Panc1 (cell line): Measurements from ENCODE around the gene DCN. TPM values are rescaled to one million over a fixed set of nuclear protein-coding genes. Genes with fewer than 3 reads are reported as not detected.

Experiments
- ATAC-seq: fragments of 200-7000 bp; cut with Tn5 transposase; 2 replicates; pipeline ENCODE4 v1.9.1; 2020; ENCODE audit warnings: mild to moderate bottlenecking, moderate library complexity
- BruUV-seq: library from RNA; stranded (reverse); fragments of 400-500 nt; replicated peaks from 2 replicates; lab custom pipeline; 2021; lab: Mats Ljungman, UMichigan
- CTCF ChIA-PET: fragments of 300-600 bp; sonication (Branson Sonifier 250); formaldehyde crosslinking; loops from one replicate; lab custom pipeline; 2022; ENCODE audit warnings: antibody characterized with exemption; lab: Charles Lee
- POLR2A ChIA-PET: fragments of 300-600 bp; sonication (Branson Sonifier 250); formaldehyde crosslinking; loops from one replicate; lab custom pipeline; 2022; ENCODE audit warnings: antibody characterized with exemption; lab: Charles Lee
- DNase-seq: peaks from one replicate; pipeline ENCODE4 v3.0.0-alpha.2; 2010; ENCODE audit warnings: low read depth, low spot score
- H3K27ac ChIP-seq: 2 replicates; pipeline ENCODE4 v1.5.1; 2011; ENCODE audit warnings: mild to moderate bottlenecking, low read length, inconsistent platforms
- H3K27me3 ChIP-seq: fragments of 200-500 bp; sonication (Bioruptor generic); 2 replicates; pipeline ENCODE4 v1.6.0; 2014; ENCODE audit warnings: low read length, inconsistent platforms; ENCODE audit not compliant: control insufficient read depth, insufficient read depth
- H3K36me3 ChIP-seq: fragments of 200-500 bp; sonication (Bioruptor generic); 2 replicates; pipeline ENCODE4 v1.5.1; 2014; ENCODE audit warnings: inconsistent platforms, mild to moderate bottlenecking, low read length, moderate library complexity; ENCODE audit not compliant: control insufficient read depth, insufficient read depth
- H3K4me1 ChIP-seq: 2 replicates; pipeline ENCODE4 v1.5.1; 2011; ENCODE audit warnings: inconsistent platforms, mild to moderate bottlenecking, low read length, moderate library complexity; ENCODE audit not compliant: control insufficient read depth, insufficient read depth
- H3K4me3 ChIP-seq, 2 experiments: 2 replicates each; pipeline ENCODE4 v1.5.1; 2011 to 2012; ENCODE audit warnings: low read depth in 2 of 2, low read length in 2 of 2, mild to moderate bottlenecking in 2 of 2, inconsistent platforms in 1 of 2, moderate library complexity in 1 of 2
- H3K9me3 ChIP-seq: fragments of 200-500 bp; sonication (Bioruptor generic); 2 replicates; pipeline ENCODE4 v1.5.1; 2014; ENCODE audit warnings: low read depth, mild to moderate bottlenecking, inconsistent platforms, low read length, moderate library complexity; ENCODE audit not compliant: control insufficient read depth, insufficient read depth
- POLR2AphosphoS5 ChIP-seq: IDR thresholded peaks from 2 replicates; pipeline ENCODE4 v1.6.1; 2012; ENCODE audit warnings: mild to moderate bottlenecking, low read depth, low read length, moderate library complexity
- SIN3A ChIP-seq: IDR thresholded peaks from 2 replicates; pipeline ENCODE4 v1.6.1; 2012; ENCODE audit warnings: low read depth, mild to moderate bottlenecking, low read length, moderate library complexity, borderline replicate concordance; ENCODE audit not compliant: insufficient read depth
- TCF7L2 ChIP-seq: IDR thresholded peaks from 2 replicates; pipeline ENCODE4 v1.6.1; 2011; ENCODE audit warnings: mild to moderate bottlenecking, low read depth, low read length, inconsistent platforms
- in situ Hi-C: cut with HindIII; loops from 2 replicates; pipeline ENCODE4 v1.10.0; 2016; ENCODE audit warnings: low sequenced_read_pairs, low pct_unique_long_range_greater_than_20kb
- intact Hi-C: fragments of 100-400 bp; cut with micrococcal nuclease; formaldehyde crosslinking; loops from one replicate; pipeline ENCODE4 v1.10.0; 2022; ENCODE audit not compliant: unreplicated experiment
- total RNA-seq: library from RNA; stranded (reverse); gene quantifications from one replicate; pipeline ENCODE4 v1.2.1, GENCODE V29; 2021; ENCODE audit not compliant: unreplicated experiment
- TF ChIP-seq, protein P1 (sequence below), 2 experiments: IDR thresholded peaks; 2 replicates each; pipeline ENCODE4 v1.6.1; 2011 to 2012; ENCODE audit warnings: low read depth in 2 of 2, control low read depth in 1 of 2, low read length in 1 of 2, mild to moderate bottlenecking in 1 of 2, moderate library complexity in 1 of 2; ENCODE audit not compliant: insufficient read depth in 1 of 2
- TF ChIP-seq, protein P2 (sequence below): fragments of 450-650 bp; IDR thresholded peaks from 2 replicates; pipeline ENCODE4 v1.5.1; 2017; ENCODE audit warnings: mild to moderate bottlenecking

DCN gene
- total RNA-seq, 1 experiment from 2014 or later: 1.9 TPM

DNA sequence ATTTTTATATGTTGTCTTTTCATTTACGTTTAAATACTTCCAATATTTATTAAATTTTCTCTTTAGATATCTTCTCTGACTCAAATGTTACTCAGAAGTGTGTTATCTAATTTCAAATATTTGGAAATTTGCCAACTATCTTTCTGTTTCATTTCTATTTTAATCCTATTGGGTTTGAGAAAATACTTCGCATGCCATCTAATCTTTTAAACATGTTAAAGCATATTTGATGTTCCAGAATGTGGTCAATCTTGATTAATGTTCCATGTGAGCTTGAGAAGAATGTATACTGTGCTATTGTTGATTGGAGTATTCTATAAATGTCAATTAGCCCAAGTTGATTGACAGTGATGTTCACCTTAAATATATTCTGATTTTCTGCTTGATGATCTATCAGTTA is 11.9 kb upstream of the DCN start:
- intact Hi-C loops (no loop called here), in situ Hi-C loops (no loop called here)
- no TSS peak for BruUV-seq
- TF ChIP-seq, protein P1, sequence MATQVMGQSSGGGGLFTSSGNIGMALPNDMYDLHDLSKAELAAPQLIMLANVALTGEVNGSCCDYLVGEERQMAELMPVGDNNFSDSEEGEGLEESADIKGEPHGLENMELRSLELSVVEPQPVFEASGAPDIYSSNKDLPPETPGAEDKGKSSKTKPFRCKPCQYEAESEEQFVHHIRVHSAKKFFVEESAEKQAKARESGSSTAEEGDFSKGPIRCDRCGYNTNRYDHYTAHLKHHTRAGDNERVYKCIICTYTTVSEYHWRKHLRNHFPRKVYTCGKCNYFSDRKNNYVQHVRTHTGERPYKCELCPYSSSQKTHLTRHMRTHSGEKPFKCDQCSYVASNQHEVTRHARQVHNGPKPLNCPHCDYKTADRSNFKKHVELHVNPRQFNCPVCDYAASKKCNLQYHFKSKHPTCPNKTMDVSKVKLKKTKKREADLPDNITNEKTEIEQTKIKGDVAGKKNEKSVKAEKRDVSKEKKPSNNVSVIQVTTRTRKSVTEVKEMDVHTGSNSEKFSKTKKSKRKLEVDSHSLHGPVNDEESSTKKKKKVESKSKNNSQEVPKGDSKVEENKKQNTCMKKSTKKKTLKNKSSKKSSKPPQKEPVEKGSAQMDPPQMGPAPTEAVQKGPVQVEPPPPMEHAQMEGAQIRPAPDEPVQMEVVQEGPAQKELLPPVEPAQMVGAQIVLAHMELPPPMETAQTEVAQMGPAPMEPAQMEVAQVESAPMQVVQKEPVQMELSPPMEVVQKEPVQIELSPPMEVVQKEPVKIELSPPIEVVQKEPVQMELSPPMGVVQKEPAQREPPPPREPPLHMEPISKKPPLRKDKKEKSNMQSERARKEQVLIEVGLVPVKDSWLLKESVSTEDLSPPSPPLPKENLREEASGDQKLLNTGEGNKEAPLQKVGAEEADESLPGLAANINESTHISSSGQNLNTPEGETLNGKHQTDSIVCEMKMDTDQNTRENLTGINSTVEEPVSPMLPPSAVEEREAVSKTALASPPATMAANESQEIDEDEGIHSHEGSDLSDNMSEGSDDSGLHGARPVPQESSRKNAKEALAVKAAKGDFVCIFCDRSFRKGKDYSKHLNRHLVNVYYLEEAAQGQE (IDR thresholded peaks at IDR 0.05; ENCODE audit: insufficient read depth in 1 of 2, low read depth in 2 of 2, low read length in 1 of 2): no peak
- TF ChIP-seq, protein P2, sequence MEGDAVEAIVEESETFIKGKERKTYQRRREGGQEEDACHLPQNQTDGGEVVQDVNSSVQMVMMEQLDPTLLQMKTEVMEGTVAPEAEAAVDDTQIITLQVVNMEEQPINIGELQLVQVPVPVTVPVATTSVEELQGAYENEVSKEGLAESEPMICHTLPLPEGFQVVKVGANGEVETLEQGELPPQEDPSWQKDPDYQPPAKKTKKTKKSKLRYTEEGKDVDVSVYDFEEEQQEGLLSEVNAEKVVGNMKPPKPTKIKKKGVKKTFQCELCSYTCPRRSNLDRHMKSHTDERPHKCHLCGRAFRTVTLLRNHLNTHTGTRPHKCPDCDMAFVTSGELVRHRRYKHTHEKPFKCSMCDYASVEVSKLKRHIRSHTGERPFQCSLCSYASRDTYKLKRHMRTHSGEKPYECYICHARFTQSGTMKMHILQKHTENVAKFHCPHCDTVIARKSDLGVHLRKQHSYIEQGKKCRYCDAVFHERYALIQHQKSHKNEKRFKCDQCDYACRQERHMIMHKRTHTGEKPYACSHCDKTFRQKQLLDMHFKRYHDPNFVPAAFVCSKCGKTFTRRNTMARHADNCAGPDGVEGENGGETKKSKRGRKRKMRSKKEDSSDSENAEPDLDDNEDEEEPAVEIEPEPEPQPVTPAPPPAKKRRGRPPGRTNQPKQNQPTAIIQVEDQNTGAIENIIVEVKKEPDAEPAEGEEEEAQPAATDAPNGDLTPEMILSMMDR: no peak
- TF ChIP-seq POLR2AphosphoS5 (no peak), SIN3A (no peak), TCF7L2 (no peak)
- ChIA-PET CTCF (no interaction called here), POLR2A (no interaction called here)
- Histone ChIP-seq H3K4me3 (no peak overlapping the region), H3K36me3 (no peaks in the 10 kb centered on the region), H3K27me3 (no peaks in the 10 kb centered on the region), H3K9me3 (no peaks in the 10 kb centered on the region), H3K27ac (no peak overlapping the region), H3K4me1 (no peaks in the 10 kb centered on the region)
- DNase-seq (no peak), ATAC-seq (no peak)

DNA sequence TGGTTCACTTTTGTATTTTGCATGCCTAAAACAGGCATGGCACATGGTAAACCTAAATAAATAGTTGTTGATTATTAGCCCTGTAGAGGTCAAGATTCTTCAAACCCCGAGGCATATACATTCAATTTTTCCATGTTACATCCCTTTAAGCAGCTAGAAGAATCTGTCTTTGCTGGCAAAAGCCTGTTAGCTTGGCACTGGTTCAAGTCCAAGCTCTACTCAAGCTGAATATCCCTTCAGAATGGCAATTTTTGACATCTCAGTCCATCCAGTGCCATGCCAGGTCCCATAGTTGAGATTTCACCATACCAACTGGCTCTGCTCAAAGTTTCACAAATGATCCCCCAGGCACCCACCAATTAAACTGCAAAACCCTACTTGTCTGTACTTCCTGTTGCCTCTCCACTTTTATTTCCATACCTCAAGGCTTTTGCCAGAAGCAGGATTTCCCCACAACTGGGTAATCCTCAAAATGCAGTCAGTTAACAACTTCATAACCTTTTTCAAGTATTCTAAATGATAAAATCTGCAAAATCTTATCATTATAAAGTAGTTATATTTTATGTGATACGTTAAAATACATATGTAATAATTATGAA is 9.0 kb upstream of the DCN start:
- no TSS peak for BruUV-seq
- ATAC-seq: no peak
- intact Hi-C loops (no loop called here), in situ Hi-C loops (no loop called here)
- TF ChIP-seq, protein P1 (IDR thresholded peaks at IDR 0.05; ENCODE audit: insufficient read depth in 1 of 2, low read depth in 2 of 2, low read length in 1 of 2): no peak
- TF ChIP-seq SIN3A: no peak
- TF ChIP-seq POLR2AphosphoS5: no peak
- TF ChIP-seq, protein P2: no peak
- no peak for TF ChIP-seq TCF7L2
- Histone ChIP-seq H3K27ac (no peak overlapping the region), H3K27me3 (no peaks in the 10 kb centered on the region), H3K9me3 (no peaks in the 10 kb centered on the region), H3K4me1 (no peaks in the 10 kb centered on the region), H3K4me3 (no peak overlapping the region), H3K36me3 (no peaks in the 10 kb centered on the region)
- ChIA-PET POLR2A (no interaction called here), CTCF (no interaction called here)
- DNase-seq: no peak
